Ovary (tissue), 1 donor: ENCODE data around the gene CDAN1.
"Not testable (repeated sequence)": the region's sequence is repeated elsewhere in the genome, so short reads cannot be mapped to it uniquely, and the experiment has no call there.

Experiments used
- EP300 ChIP-seq: sonication (generic); formaldehyde crosslinking; IDR thresholded peaks from one replicate; pipeline ENCODE4 v1.6.1; 2017; ENCODE audit warnings: antibody characterized with exemption
- POLR2A ChIP-seq: fragments of 450-650 bp; IDR thresholded peaks from one replicate; pipeline ENCODE4 v1.6.1; 2017; ENCODE audit warnings: antibody characterized with exemption, mild to moderate bottlenecking, moderate library complexity

- TF ChIP-seq EP300, POLR2A: not testable (repeated sequence)
Measured at GRCh38 chr15:42761813-42762212, 24.9 kb upstream of the CDAN1 start.
